HTERT RPE-1 (cell line): Measurements from ENCODE around the gene RIPOR1.

Experiments
- in situ Hi-C: fragments of 300-500 bp; cut with MboI; formaldehyde crosslinking; loops from 4 replicates; pipeline ENCODE4 v1.14.3; 2020; ENCODE audit warnings: low sequenced_read_pairs

RIPOR1 gene

DNA sequence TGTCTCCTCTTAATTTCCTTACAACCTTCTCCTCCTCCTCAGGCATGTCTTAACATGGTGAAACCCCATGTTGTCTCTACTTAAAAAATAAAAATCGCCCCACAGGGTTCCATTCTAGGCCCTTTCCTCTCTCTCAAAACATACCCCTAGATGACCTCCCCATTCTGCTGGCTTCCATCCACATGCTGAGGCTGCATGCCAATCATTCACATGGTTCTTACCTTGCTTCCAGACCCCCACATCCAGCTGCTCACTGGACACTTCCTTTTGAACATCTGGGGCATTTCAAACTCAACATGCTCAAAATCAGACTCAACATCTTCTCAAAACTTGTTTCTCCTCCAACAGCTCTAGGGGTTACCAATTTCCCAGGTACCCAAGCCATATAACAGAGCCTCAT lies 21.3 kb downstream of the RIPOR1 start:
- in situ Hi-C loops: no loop called here

DNA sequence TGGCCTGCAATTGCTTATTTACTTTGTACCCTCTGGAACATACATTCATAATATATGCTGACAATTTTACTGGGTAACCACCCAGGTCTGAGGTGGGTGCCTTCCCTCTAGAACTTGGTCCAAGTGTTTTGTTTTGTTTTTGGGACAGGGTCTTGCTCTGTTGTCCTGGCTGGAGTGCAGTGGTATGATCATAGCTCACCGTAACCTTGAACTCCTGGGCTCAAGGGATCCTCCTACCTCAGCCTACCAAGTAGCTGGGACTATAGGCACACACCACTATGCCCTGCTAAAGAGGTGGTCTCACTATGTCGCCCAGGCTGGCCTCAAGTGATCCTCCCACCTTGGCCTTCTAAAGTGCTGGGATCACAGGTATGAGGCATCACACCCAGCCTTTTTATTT lies 22.5 kb downstream of the RIPOR1 start:
- in situ Hi-C loops: no loop called here

DNA sequence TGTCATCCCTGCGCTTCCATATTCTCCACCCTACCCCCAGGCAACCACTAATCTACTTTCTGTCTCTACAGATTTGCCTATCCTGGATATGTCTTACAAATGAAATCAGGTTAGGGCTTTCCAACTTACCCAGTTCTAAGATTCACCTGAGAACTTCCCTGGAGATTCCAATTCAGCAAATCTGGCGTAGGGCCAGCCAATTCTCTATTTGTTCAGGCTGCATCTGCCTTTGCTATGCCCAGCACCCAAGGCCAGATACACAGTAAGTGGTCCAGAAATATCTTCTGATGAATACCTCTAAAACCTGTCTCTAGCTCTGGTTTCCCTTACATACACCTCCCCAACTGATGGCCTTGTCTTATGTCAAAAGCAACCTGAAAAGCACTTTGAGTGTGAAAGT lies 23.3 kb downstream of the RIPOR1 start:
- in situ Hi-C loops: no loop called here

DNA sequence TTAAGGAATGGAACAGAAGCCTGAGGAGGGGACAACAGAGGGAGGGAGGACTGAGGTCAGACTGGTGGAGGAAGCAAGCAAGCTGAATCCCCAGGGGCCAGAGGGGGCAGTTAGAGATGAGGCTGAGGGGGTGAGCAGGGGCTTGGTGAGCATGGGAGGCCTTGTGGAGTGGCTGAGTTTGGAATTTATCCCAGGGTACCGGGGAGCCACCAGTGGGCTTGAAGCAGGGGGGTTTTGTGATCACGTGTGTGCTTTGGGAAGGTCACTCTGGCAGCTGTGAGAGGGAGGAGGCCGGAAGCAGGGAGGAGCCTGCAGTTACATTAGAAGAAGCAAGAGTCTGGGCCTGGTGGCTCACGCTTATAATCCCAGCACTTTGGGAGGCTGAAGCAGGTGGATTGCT lies 23.8 kb downstream of the RIPOR1 start:
- in situ Hi-C loops: no loop called here

DNA sequence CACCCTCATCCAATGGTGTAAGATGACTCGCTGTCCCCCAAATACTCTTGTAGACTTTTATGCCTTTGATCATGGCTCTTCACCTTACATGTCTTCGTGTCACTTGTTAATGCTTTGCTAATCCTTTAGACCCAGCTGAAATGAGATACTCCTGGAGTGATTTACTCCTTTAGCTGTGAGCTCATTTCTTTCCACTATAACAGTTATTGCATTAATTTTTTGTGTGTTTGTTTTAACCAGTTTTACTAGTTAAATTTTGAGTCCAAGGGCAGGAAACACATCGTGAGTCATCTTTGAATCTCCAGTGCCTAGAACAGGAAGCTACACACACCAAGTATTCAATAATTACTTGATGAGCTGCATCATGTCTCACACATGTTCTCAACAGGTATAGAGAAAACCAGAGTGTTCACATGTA lies 27.2 kb downstream of the RIPOR1 start:
- in situ Hi-C loops: no loop called here

DNA sequence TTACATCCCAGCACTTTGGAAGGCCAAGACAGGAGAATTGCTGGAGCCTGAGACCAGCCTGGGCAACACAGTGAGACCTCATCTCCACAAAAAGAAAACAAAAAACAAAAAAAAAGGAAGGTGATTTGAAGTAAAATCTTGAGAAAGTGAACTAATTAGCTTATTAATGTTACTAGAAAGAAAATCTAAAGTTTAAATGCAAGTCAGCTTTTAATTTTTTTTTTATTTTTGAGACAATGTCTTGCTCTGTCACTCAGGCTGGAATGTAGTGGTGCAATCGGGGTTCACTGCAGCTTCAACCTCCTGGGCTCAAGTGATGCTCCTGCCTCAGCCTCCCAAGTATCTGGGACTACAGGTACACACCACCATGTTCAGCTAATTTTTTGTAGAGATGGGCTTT lies 30.2 kb downstream of the RIPOR1 start:
- in situ Hi-C loops: no loop called here

DNA sequence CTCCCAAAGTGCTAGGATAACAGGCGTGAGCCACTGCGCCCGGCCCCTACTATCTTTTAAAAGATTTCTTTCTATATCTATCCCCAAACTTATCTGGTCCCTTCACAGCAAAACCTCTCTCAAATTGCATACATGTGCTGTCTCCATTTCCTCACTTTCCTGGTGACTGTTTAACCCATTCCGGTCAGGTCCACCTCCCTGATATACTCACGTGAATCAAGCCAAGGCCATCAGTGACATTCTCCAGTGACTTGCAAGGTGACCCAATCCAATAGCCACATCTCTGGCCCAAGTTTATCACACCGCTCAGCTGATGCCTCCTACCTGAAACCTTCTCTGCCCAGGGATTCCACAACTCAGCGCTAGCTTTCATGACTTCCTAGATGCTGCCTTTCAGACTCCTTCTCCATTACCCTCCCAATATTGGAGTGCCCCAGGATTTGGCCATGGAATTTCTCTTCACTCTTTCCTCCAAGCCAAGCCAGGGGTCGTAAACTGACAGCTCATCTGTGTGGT lies 32.3 kb downstream of the RIPOR1 start:
- in situ Hi-C loops: no loop called here

DNA sequence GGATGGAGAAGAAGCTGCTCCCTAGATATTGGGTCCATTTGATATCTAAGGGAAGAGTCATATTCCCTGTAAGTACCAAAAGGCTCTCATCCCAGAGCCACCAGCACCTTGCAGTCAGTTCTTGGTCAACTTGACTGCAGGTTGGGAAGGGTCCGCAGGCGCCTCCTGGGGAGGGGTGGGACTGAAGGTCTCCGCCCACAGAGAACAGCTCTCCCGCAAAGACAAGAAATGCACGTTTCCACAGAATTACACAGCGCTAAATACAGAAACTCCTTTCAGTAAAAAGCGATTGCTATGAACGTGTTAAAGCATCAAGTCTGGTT lies 32.8 kb downstream of the RIPOR1 start:
- in situ Hi-C loops: no loop called here

DNA sequence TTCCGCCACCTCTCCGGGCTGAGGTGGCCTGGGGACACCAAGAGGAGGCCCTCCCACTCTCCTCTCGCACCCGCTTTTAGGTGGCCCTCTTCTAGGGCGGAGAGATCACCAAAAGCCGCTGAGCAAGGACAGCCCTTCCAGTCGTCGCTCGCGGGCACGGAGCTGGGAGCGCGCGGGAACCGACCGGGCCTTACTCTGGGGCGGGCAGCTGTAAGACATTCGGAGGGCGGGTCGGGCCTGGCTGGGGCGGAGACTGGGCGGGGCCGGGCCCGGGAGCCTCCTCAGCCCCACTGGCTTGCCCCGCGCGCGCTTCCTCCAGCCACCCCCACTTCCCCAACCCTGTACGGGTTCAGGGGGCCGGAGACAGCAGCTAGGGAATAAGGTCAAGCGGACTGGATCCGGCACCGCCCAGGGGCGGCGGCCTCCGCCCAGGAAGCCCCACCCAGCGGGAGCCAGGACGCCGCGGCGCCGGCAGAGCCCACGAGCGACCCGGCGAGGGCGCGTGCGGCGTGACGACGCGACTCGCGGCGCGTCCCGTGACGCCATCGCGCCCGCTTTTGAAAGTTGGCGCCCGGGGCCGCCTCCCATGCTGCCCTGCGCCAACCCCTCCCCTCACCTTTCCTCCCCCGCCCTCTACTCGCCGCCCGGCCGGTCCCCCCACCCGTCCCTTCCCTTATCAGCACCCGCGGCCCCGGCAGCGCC lies 33.3 kb downstream of the RIPOR1 start:
- in situ Hi-C loops: no loop called here

DNA sequence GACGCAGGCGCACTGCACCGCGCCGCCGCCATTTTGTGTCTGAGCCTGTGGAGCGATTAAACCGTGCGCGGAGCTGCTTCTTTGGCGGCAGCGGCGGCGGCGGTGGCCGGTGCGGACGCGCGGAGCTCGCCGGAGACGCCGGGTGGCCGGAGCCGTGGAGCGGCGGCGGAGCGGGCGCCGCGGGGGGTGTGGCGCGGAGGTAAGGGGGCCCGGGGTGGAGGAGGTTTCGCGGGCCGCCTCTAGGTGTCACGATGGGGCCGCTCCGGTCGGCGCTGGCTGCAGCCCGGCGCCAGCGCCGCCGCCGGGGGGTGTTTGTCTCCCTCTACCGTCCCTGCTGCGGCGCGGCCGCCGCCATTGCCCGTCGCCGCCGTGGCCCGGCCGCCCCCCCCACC lies 33.9 kb downstream of the RIPOR1 start, which contains the start of gene CTCF:
Gene CTCF (plus strand): TSS at position 1 of the 392 bp plus-strand sequence. CDS start 48,307 bp downstream, outside the sequence.
- in situ Hi-C loops: no loop called here

DNA sequence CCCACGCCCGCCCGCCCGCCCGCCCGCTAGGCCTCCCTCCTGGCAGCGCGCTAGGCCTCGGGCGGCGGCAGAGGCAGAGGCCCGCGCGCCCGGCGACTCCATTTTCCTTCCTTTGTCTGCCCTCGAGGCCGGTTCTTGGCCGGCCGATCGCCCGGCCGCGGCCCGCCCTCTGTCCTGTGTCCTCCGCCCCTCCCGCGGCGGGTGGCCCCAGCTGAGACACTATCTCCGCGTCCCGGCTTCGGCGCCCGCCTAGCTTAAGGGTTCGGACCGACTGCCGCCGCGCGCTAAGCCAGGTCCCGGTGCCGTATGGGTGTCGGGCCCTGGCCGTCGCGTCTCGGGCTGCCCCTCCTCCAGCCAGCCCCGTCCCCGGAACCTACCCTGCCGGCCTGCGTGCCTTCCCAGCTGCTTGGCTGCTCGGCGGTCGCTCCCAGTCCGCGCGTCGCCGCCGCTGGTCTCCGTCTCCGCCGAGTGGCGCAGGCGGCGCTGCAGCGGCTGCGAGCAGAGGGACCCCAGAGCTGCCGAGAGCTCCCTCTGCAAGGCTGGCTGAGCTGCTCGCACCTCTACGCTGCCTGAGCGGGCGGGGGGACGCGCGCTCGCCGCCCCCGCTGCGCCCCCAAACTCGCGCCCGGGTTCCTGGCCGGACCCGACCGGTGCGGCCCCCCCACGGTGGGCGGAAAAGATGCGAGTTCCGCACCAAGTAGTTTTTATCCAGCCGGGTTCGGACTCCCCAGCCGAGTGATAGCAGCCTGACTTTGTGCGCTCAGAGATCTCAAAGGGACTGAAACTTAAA lies 34.5 kb downstream of the RIPOR1 start:
- in situ Hi-C loops: no loop called here

DNA sequence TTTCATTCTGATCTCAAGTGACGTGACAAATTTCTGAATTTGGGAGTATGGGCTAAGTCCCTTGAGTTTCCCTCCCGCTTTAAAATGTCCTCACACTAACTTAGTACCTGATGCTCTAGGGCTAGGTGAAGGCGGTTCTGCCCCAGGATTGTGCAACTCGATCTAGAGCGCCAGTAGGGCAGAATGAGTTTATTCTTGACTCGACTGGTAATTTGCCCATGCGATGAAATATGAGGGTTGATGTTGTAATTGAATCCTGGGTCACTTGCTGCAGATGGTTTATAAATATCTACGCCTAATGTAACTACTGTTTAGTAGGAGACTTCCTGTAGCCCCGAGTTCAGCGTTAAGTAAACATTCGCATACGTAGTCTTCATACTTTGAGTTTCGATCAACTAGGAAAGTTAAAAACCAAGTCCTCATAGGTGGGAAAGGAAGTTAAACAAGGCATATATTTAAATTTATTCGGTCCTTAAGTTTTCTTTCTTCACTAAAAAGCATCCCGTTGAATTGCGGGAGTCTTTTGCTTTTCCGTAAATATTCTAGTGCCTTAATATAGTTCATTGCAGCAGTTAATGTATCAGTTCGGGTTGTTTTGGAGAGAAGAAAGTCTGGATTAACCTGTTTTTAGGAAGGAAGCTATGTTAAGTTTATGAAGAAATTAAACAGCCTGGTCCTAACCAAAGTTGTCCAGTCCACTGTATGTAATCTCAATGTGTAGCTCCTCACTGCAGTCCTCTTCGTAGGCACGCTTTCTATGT lies 35.3 kb downstream of the RIPOR1 start:
- in situ Hi-C loops: no loop called here

DNA sequence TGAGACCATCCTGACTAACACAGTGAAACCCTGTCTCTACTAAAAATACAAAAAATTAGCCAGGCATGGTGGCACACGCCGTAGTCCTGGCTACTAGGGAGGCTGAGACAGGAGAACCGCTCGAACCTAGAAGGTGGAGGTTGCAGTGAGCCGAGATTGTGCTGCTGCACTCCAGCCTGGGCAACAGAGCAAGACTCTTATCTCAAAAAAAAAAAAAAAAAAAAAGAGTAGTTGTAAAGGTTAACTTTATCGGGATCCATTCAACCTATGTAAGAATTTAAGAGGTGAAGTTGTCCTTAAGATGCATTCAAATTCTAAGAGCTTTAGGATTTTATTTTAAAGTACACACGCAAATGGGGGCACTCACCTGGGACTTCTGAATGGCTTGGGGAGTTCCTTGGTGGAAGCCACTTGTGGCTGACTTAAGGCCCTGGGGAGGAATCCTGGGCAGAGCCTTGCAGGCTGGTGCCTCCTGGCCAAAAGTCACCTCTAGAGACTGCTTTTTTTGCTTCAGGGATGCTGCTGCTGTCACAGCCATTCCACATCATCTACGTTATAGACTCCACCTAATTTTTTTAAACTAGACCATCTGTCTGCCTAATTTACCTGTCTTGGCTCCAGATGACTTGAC lies 37.0 kb downstream of the RIPOR1 start:
- in situ Hi-C loops: no loop called here

DNA sequence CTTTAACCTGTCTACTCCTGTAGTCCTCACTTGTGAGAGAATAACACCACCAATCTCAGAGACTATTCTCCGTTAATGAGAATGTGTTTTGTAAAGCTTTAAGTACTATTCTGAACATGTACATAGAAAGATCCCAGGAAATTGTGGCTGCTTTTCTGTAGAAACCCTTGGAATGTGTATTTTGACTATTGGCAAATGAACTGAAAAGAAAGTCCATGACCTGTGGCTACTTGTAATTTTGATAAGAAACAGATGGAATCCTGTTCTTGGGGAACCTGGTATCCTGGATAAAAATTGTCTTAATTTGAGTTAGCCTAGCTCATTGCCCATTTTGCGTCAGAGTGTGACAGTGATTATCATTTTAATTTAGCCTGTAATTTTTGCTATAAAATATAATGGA lies 42.8 kb downstream of the RIPOR1 start:
- in situ Hi-C loops: no loop called here

DNA sequence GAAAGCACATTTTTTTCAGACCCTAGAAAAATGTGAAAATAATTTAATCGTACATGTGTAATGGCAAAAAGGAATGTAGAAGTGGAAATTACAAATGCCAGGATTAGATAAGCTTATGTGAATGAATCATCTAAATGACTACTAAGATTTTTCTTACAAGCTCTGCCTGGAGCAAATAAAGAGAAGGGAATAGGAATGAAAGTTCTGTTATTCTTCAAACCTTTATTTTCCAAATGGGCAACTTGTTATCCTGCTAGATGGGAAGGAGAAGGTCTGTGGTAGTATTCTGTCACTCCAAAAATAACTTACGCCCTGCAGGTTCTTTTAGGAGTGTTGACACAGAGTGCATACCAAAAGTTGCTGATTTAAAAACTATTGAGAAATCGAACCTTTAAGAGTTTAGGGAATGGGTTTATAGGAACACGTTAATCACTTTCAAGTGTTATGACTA lies 43.4 kb downstream of the RIPOR1 start:
- in situ Hi-C loops: no loop called here

DNA sequence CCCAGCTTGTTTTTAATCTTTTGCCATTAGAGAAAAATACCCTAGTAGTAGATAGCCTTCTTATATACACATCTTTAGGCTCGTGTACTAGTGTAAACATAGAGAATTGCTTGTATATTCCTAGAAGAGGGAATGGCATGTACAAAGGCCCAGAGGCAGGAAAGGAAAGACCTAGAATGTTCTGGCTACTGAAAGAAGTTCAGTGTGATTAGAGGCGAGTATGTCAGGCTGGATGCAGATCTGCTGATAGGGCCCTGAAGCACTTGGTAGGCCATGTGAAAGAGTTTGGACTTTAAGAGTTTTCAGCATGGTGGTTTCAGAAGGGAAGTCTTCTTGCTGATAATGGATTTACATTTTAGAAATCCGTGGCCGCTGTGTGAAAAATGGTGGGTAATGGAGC lies 51.1 kb downstream of the RIPOR1 start:
- in situ Hi-C loops: no loop called here

DNA sequence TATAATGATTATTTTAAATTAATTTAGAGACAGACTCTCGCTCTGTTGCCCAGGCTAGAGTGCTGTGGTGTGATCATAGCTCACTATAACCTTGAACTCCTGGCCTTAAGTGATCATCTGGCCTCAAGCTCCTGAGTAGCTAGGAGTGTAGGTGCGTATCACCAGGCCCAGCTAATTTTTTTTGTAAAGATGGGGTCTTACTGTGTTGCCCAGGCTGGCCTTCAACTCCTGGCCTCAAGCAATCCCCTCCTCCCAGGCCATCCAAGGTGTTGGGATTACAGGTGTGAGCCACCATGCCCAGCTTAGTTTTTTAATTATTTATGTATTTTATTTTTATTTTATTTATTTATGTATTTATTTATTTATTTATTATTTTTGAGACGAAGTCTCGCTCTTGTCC lies 51.6 kb downstream of the RIPOR1 start:
- in situ Hi-C loops: no loop called here

DNA sequence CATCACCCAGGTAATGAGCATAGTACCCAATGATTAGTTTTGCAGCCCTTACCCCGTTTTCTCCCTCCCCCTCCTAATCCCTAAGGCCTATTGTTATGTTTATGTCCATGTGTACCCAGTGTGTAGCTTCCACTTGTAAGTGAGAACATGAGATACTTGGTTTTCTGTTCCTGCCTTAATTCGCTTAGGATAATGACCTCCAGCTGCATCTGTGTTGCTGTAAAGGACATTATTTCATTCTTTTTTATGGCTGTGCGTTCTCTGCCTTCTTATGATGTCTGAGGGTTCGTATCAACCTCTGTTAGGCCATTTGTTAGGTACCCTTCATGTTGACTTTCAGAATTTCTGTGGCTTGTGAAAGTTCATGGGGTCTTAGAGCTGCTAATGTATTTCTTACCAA lies 64.7 kb downstream of the RIPOR1 start:
- in situ Hi-C loops: no loop called here

DNA sequence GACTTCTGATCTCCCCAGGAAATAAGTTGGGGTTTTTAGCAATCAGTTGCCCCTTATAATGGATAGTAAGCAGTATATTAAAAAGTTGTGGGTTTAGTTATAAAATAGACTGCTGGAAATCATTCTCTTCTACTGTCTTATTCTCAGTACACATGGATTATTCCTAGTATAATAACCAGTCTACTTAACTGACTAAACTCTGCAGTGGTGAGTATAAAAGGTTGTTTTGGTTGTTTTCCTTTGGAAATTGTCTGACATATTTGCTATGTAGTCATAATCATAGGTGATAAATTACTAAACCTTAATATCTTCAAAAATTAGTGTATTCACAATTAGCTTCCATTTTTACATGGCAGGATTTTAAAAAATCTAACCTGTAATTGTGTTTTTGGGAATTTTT lies 65.1 kb downstream of the RIPOR1 start:
- in situ Hi-C loops: no loop called here

DNA sequence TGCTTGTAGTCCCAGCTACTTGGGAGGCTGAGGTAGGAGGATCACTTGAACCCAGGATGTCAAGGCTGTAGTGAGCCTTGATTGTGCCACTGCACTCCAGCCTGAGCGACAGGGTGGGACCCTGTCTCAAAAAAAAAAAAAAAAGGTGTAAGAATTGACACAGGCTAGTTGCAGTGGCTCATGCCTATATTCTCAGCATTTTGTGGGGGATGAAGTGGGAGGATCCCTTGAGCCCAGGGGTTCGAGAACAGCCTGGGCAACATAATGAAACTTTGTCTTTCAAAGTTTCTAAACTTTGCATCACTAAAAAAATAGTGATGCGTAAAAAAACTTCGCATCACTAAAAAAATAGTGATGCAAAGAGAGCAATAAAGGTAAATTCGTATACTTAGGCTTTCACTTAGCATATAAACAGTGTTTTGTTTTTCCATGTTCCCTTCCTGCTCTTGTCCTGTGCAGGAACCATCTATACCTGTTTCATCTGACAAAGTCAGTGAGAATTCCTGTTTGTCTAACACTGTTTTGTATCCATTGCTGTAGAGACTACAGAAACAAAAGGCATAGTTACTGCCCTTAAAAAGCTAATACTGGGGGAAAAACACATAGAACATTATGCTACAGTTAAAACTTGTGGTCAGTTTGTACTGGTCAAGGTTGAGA lies 65.8 kb downstream of the RIPOR1 start:
- in situ Hi-C loops: no loop called here

DNA sequence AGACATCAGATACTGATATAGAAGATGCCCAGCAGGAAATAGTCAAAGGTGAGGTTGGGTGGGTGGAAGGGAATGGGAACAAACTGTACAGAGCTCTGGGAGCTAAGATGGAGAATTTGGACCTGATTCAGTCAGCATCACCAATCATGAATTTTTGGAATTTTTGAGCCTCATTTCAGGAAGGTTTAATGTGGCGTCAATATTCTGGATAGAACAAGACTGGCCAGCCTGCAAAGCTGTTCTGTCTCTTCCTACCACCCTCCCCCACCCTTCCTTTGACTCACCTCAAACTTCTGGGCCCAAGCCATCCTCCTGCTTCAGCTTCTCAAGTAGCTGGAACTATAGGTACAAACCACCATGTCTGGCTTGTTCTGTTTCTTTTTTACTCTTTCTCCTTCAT lies 66.3 kb downstream of the RIPOR1 start:
- in situ Hi-C loops: no loop called here
